OCI-LY7 (cell line): ENCODE data around the gene BBOX1.

Experiments
- CTCF ChIP-seq: fragments of 200-600 bp; sonication (generic); conservative IDR thresholded peaks from 2 replicates; pipeline ENCODE4 v1.5.1; 2014; ENCODE audit warnings: mild to moderate bottlenecking, antibody characterized with exemption, low read length, moderate library complexity, mixed read lengths
- EZH2phosphoT487 ChIP-seq: fragments of 200-600 bp; sonication (generic); IDR thresholded peaks from 2 replicates; pipeline ENCODE4 v1.6.1; 2018; ENCODE audit warnings: low read depth, borderline replicate concordance, mild to moderate bottlenecking, mixed run types, antibody characterized with exemption, low read length, moderate library complexity, mixed read lengths

GRCh38 chr11:27087432-27087831 lies 46.8 kb downstream of the BBOX1 start:
- TF ChIP-seq EZH2phosphoT487 (no peak), CTCF (no peak)
